H1 (cell line): Measurements from ENCODE around the gene RNF182. TPM values are rescaled to one million over a fixed set of nuclear protein-coding genes. Genes with fewer than 3 reads are reported as not detected.

Source experiments
- CTCF ChIA-PET: fragments of 300-600 bp; sonication (Branson Sonifier 250); formaldehyde crosslinking; loops from one replicate; lab custom pipeline; 2021; ENCODE audit not compliant: partially characterized antibody; lab: Charles Lee
- POLR2A ChIA-PET: fragments of 300-600 bp; sonication (Branson Sonifier 250); formaldehyde crosslinking; loops from one replicate; lab custom pipeline; 2021; ENCODE audit warnings: inconsistent platforms; ENCODE audit not compliant: partially characterized antibody; lab: Charles Lee
- DNase-seq, 2 experiments: peaks; one replicate each; pipeline versions ENCODE4 v3.0.0 to v3.0.0-alpha.2; 2010 to 2022; ENCODE audit warnings: low spot score in 2 of 2, low read depth in 1 of 2, mixed read lengths in 1 of 2
- FAIRE-seq: peaks from 2 replicates; lab custom pipeline; 2011; peaks lifted over from hg19 to GRCh38; lab: Jason Lieb, UNC
- H2AFZ ChIP-seq: 2 replicates; pipeline ENCODE4 v1.8.1; 2012; ENCODE audit warnings: low read length, inconsistent platforms
- H2AK5ac ChIP-seq: 2 replicates; pipeline ENCODE4 v1.6.1; 2013; ENCODE audit warnings: low read depth, low read length
- H2BK120ac ChIP-seq: replicated peaks from 2 replicates; pipeline ENCODE3; 2013; ENCODE audit warnings: low read depth, low read length, inconsistent platforms
- H2BK12ac ChIP-seq: 2 replicates; pipeline ENCODE4 v1.6.1; 2013; ENCODE audit warnings: low read depth, low read length
- H2BK15ac ChIP-seq: 2 replicates; pipeline ENCODE4 v1.6.1; 2013; ENCODE audit warnings: low read length
- H2BK20ac ChIP-seq: 2 replicates; pipeline ENCODE4 v1.6.1; 2013; ENCODE audit warnings: low read length
- H2BK5ac ChIP-seq: 2 replicates; pipeline ENCODE4 v1.6.1; 2013; ENCODE audit warnings: low read depth, low read length
- H3K14ac ChIP-seq: 2 replicates; pipeline ENCODE4 v1.6.1; 2013; ENCODE audit warnings: inconsistent platforms; ENCODE audit not compliant: insufficient read length
- H3K18ac ChIP-seq: 2 replicates; pipeline ENCODE4 v1.6.1; 2013; ENCODE audit warnings: low read length; ENCODE audit errors: extremely low read depth
- H3K23ac ChIP-seq: 2 replicates; pipeline ENCODE4 v1.6.1; 2013; ENCODE audit warnings: inconsistent platforms; ENCODE audit not compliant: insufficient read length
- H3K23me2 ChIP-seq: 2 replicates; pipeline ENCODE4 v1.6.1; 2013; ENCODE audit warnings: low read depth, low read length
- H3K27ac ChIP-seq: 2 replicates; pipeline ENCODE4 v1.6.1; 2011; ENCODE audit warnings: low read depth, low read length, inconsistent platforms
- H3K27me3 ChIP-seq, 4 experiments: replicated peaks in 1 of 4; 1 replicate in 1 of 4; 2 replicates in 3 of 4; pipeline versions ENCODE4 v1.6.1 to v1.8.1; 2011 to 2013; ENCODE audit warnings: low read length in 3 of 4, mild to moderate bottlenecking in 3 of 4, inconsistent platforms in 2 of 4, mixed read lengths in 2 of 4, moderate library complexity in 1 of 4; ENCODE audit not compliant: control insufficient read depth in 3 of 4, insufficient read depth in 3 of 4; ENCODE audit errors: extremely low read depth in 1 of 4
- H3K36me3 ChIP-seq, 4 experiments: 2 replicates each; pipeline versions ENCODE4 v1.6.1 to v1.8.1; 2011 to 2013; ENCODE audit warnings: mild to moderate bottlenecking in 4 of 4, low read length in 3 of 4, moderate library complexity in 2 of 4, control low read depth in 1 of 4, inconsistent platforms in 1 of 4; ENCODE audit not compliant: insufficient read depth in 4 of 4, control insufficient read depth in 2 of 4
- H3K4ac ChIP-seq: replicated peaks from 2 replicates; pipeline ENCODE3; 2013; ENCODE audit warnings: low read length, low read depth, mixed read lengths, inconsistent platforms; ENCODE audit not compliant: insufficient read length
- H3K4me1 ChIP-seq, 4 experiments: replicated peaks in 1 of 4; 1 replicate in 1 of 4; 2 replicates in 3 of 4; pipeline versions ENCODE4 v1.6.1 to v1.8.1; 2011 to 2013; ENCODE audit warnings: low read length in 3 of 4, inconsistent platforms in 2 of 4, mixed read lengths in 1 of 4; ENCODE audit not compliant: insufficient read depth in 4 of 4, control insufficient read depth in 3 of 4
- H3K4me2 ChIP-seq, 2 experiments: 2 replicates each; pipeline versions ENCODE4 v1.6.1 to v1.8.1; 2011 to 2013; ENCODE audit warnings: low read depth in 2 of 2, low read length in 2 of 2, control low read depth in 1 of 2, inconsistent platforms in 1 of 2, mild to moderate bottlenecking in 1 of 2; ENCODE audit not compliant: insufficient read depth in 1 of 2
- H3K4me3 ChIP-seq, 4 experiments: fragments of 200-600, 300-600 bp in 1 of 4; sonication (generic), shearing (Covaris generic), sonication (Bioruptor Twin) in 1 of 4; 2 replicates each; pipeline versions ENCODE4 v1.5.1 to v1.8.1; 2011 to 2016; ENCODE audit warnings: low read length in 4 of 4, low read depth in 3 of 4, control low read depth in 2 of 4, inconsistent platforms in 2 of 4, mild to moderate bottlenecking in 2 of 4, mixed read lengths in 1 of 4, moderate library complexity in 1 of 4; ENCODE audit not compliant: insufficient read depth in 2 of 4; ENCODE audit errors: extremely low read depth in 1 of 4
- H3K56ac ChIP-seq: replicated peaks from 2 replicates; pipeline ENCODE3; 2013; ENCODE audit warnings: low read depth, mild to moderate bottlenecking, mixed read lengths, low read length, inconsistent platforms; ENCODE audit not compliant: insufficient read length
- H3K79me1 ChIP-seq: 2 replicates; pipeline ENCODE4 v1.6.1; 2013; ENCODE audit warnings: low read depth, low read length, control low read depth
- H3K79me2 ChIP-seq, 2 experiments: 2 replicates each; pipeline versions ENCODE4 v1.6.1 to v1.8.1; 2012 to 2013; ENCODE audit warnings: low read length in 2 of 2, mild to moderate bottlenecking in 2 of 2, inconsistent platforms in 1 of 2; ENCODE audit not compliant: insufficient read depth in 2 of 2, control insufficient read depth in 1 of 2
- H3K9ac ChIP-seq, 4 experiments: replicated peaks in 1 of 4; 1 replicate in 1 of 4; 2 replicates in 3 of 4; pipeline versions ENCODE4 v1.6.1 to v1.8.1; 2011 to 2013; ENCODE audit warnings: low read depth in 3 of 4, low read length in 3 of 4, control low read depth in 2 of 4, mild to moderate bottlenecking in 2 of 4, moderate library complexity in 2 of 4, inconsistent platforms in 1 of 4; ENCODE audit errors: extremely low read depth in 1 of 4
- H3K9me3 ChIP-seq, 2 experiments: 2 replicates each; pipeline versions ENCODE4 v1.6.1 to v1.8.1; 2012 to 2013; ENCODE audit warnings: mild to moderate bottlenecking in 2 of 2, moderate library complexity in 2 of 2, control low read depth in 1 of 2, inconsistent platforms in 1 of 2, low read depth in 1 of 2, low read length in 1 of 2, mixed read lengths in 1 of 2; ENCODE audit not compliant: insufficient read depth in 2 of 2
- H4K20me1 ChIP-seq, 2 experiments: replicated peaks in 1 of 2; 2 replicates each; pipeline versions ENCODE3 to v1.8.1; 2011 to 2013; ENCODE audit warnings: inconsistent platforms in 2 of 2, low read length in 2 of 2, mild to moderate bottlenecking in 1 of 2; ENCODE audit not compliant: insufficient read depth in 2 of 2, control insufficient read depth in 1 of 2
- H4K5ac ChIP-seq: 2 replicates; pipeline ENCODE4 v1.6.1; 2013; ENCODE audit warnings: low read length, low read depth, mixed read lengths, inconsistent platforms; ENCODE audit not compliant: insufficient read length
- H4K8ac ChIP-seq: 2 replicates; pipeline ENCODE4 v1.8.0; 2013; ENCODE audit warnings: mild to moderate bottlenecking, moderate library complexity, low read length, inconsistent platforms; ENCODE audit not compliant: insufficient read depth; ENCODE audit errors: extremely low read depth
- H4K91ac ChIP-seq: replicated peaks from 2 replicates; pipeline ENCODE3; 2013; ENCODE audit warnings: low read length, mixed read lengths, inconsistent platforms; ENCODE audit not compliant: insufficient read length
- KDM5A ChIP-seq: fragments of 200-600 bp; IDR thresholded peaks from 2 replicates; pipeline ENCODE4 v1.7.1; 2012; ENCODE audit warnings: mild to moderate bottlenecking, low read length, inconsistent platforms, mixed read lengths
- POLR2A ChIP-seq, 2 experiments: IDR thresholded peaks; 1 replicate in 1 of 2; 2 replicates in 1 of 2; pipeline ENCODE4 v1.6.1; 2011; ENCODE audit warnings: low read depth in 2 of 2, low read length in 2 of 2, mild to moderate bottlenecking in 2 of 2; ENCODE audit errors: control extremely low read depth in 1 of 2
- WGBS, 2 experiments: shearing (Covaris generic) in 1 of 2; methylation state at CpG; one replicate each; pipeline versions ENCODE4 v1.1.6 to v1.1.7; 2013 to 2015; ENCODE audit warnings: low lambda C conversion rate in 2 of 2, mixed read lengths in 2 of 2, inconsistent platforms in 1 of 2, low coverage in 1 of 2, missing lambda C conversion rate in 1 of 2; ENCODE audit not compliant: insufficient replicate concordance in 2 of 2, insufficient coverage in 1 of 2, insufficient read length in 1 of 2; ENCODE audit errors: extremely low coverage in 1 of 2, missing lambda C conversion rate in 1 of 2; 5-methylcytosine and 5-hydroxymethylcytosine counted together
- polyA plus RNA-seq, 7 experiments: library from polyadenylated mRNA; depleted of rRNA in 3 of 7; stranded (reverse) in 5 of 7; unstranded in 2 of 7; fragments of >200 nt in 5 of 7; fragments of 200-250 nt in 2 of 7; gene quantifications; 1 replicate in 5 of 7; 2 replicates in 1 of 7; 4 replicates in 1 of 7; pipeline versions ENCODE4 v1.2.1 to v1.2.3, GENCODE V29; 2011 to 2013; ENCODE audit warnings: missing spikeins in 2 of 7, mixed read lengths in 2 of 7
- total RNA-seq: library from RNA; stranded (reverse); fragmentation: NEBNext Ultra II Directional; extraction: Animal tissue kit (Norgen Biotek cat#: 25700); gene quantifications from 2 replicates; pipeline ENCODE4 v1.2.1, GENCODE V29; 2021
- TF ChIP-seq, protein P1 (sequence below): IDR thresholded peaks from 2 replicates; pipeline ENCODE4 v1.6.1; 2012; ENCODE audit warnings: inconsistent platforms

The RNF182 gene
- total and polyA plus RNA-seq, 2 of the 8 experiments (the other 6 are each of a cell fraction or from before 2014, with no cell fraction given) = 6.2 to 10.7 TPM

DNA sequence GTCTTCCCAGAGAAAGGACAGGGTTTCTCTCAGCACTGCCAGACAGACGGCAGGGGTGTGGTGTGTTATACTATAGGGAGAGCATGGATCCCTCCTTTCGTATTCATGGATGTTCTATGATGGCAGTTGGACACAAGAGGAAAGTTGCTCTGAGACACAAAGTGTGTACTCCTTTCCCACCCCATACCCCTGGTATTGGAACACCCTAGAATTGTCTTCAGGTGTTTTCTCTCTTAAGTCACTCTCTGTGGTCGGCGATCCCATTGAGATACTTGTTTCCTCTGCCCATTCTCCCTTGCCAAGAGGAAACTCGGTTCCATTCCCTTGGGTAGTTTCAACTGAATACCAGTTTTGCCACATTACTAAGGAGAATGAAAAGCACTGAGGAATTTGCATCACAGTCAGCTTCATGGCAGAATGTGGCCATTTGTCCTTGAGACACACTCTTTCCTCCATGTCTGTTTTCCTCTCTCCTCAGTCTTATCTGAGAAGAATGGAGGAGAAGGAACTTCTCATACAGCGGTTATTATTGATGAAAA is 53.4 kb downstream of the RNF182 start:
- no peak overlapping the region for H3K4ac ChIP-seq
- H3K9ac ChIP-seq = no peak overlapping the region
- no peak overlapping the region for H2AFZ ChIP-seq
- H4K8ac ChIP-seq = no peak overlapping the region
- H4K91ac ChIP-seq = no peak overlapping the region
- no peaks in the 10 kb centered on the region for H3K79me2 ChIP-seq
- H3K9me3 ChIP-seq = peaks cover 7% of the 10 kb centered on the region in 2 experiments; a peak in 2 of 4 replicates
- peak; percentile 48 for FAIRE-seq
- H3K4me2 ChIP-seq = no peak overlapping the region; a peak in 1 of 4 replicates
- H3K4me1 ChIP-seq = peaks cover 0 to 8% (median 3%) of the 10 kb centered on the region in 4 experiments; a peak in 3 of 7 replicates
- H3K18ac ChIP-seq = no peak overlapping the region
- no peak overlapping the region for H3K27ac ChIP-seq
- H3K4me3 ChIP-seq = no peak overlapping the region
- no peak overlapping the region for H2BK120ac ChIP-seq
- H4K20me1 ChIP-seq = no peaks in the 10 kb centered on the region
- H3K27me3 ChIP-seq = no peaks in the 10 kb centered on the region
- no peak overlapping the region for H3K56ac ChIP-seq
- H2AK5ac ChIP-seq = no peak overlapping the region
- no peak overlapping the region for H3K14ac ChIP-seq
- no peak for DNase-seq
- CTCF ChIA-PET = interaction anchor here (0.8 to 2.0 kb wide), 4 partner anchors 25 to 70 kb away, joined by 3 to 4 read pairs (median 4); no protein-coding TSS in a partner anchor
- no peak overlapping the region for H2BK15ac ChIP-seq
- POLR2A ChIA-PET = interaction anchor here (0.6 to 1.4 kb wide), 2 partner anchors 54 to 121 kb away, joined by 3 to 4 read pairs; partner anchors contain the start of gene RNF182
- no peaks in the 10 kb centered on the region for H3K23me2 ChIP-seq
- WGBS, 2 experiments = 88% methylated on average over 6 of the region's 6 CpGs; no CpG with 5 or more reads in 1 of the 2 experiments
- H2BK5ac ChIP-seq = no peak overlapping the region
- H2BK12ac ChIP-seq = no peak overlapping the region
- no peak overlapping the region for H2BK20ac ChIP-seq
- no peaks in the 10 kb centered on the region for H3K79me1 ChIP-seq
- H3K36me3 ChIP-seq = peaks cover 0 to 7% (median 0%) of the 10 kb centered on the region in 4 experiments; a peak in 3 of 8 replicates
- no peak for TF ChIP-seq KDM5A
- TF ChIP-seq POLR2A (IDR thresholded peaks at IDR 0.05; ENCODE audit: control extremely low read depth in 1 of 2, low read depth in 2 of 2, low read length in 2 of 2) = no peak
- TF ChIP-seq, protein P1, sequence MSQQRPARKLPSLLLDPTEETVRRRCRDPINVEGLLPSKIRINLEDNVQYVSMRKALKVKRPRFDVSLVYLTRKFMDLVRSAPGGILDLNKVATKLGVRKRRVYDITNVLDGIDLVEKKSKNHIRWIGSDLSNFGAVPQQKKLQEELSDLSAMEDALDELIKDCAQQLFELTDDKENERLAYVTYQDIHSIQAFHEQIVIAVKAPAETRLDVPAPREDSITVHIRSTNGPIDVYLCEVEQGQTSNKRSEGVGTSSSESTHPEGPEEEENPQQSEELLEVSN = no peak
- no peak overlapping the region for H3K23ac ChIP-seq
- H4K5ac ChIP-seq = no peak overlapping the region
